GM19452 (cell line): Measurements from ENCODE around the gene CAND2.
"Not testable (repeated sequence)": the region's sequence is repeated elsewhere in the genome, so short reads cannot be mapped to it uniquely, and the experiment has no call there.

ENCODE experiments used
- ATAC-seq: cut with Tn5 transposase; IDR thresholded peaks from one replicate; pipeline ENCODE4 v1.9.1; 2021; ENCODE audit not compliant: unreplicated experiment

CAND2 gene

DNA sequence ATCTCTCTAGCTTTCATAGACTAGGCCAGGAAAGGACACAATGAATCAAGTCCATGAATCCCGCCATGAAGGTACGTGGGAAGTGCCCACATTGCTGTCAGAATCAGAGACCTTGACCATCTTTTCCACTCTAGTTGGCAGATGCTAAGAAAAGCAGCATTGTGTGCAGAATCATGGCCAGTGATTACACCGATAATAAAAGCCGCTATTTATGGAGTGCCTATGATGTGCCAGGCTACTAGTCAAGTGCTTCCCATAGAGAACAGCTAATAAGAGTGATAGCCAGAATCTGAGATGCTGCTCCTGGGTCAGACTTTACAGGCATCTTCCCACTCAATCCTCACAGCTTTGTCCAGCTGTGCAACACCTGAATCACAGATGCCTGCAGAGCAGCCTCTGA, 58.1 kb downstream of the CAND2 start:
- ATAC-seq = no peak

DNA sequence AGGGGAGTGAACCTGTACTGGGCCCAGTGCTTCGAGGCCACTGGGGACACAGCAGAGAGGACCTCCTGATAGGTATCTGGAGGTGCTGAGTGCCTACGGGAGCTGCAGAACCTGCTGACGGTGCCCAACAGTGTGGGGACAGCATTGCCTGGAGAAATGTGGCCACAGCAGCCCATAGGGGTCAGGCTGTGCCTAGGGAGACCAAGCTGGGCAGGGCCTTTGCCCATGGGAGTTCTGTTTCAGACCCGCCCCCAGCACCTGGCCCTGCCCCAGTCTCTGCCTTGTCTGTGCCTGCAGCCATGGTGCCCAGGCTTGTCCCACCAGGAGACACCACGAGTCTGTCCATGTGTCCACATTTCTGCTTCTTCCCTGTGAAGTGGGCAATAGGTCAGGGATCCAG, 60.1 kb downstream of the CAND2 start:
- ATAC-seq = no peak

DNA sequence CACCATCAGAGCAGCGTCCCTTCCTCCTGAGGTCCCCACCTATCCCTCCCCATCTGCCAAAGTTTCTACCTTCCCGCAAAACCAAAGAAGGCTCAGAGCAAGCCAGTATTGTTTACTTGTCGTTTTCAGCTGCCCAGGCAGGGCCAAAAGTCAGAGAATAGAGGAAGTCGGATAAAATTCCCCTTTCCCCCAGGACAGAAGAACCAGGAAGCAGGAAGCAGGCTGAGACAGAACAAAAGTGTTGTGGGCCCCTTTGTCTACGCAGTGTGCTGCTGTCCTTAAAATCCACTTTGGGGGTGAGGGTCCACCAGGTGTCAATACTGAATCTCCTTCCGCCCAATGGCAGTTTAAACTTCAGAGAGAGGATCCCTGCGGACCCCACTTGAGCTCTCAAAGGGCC, 63.4 kb downstream of the CAND2 start:
- ATAC-seq = no peak

DNA sequence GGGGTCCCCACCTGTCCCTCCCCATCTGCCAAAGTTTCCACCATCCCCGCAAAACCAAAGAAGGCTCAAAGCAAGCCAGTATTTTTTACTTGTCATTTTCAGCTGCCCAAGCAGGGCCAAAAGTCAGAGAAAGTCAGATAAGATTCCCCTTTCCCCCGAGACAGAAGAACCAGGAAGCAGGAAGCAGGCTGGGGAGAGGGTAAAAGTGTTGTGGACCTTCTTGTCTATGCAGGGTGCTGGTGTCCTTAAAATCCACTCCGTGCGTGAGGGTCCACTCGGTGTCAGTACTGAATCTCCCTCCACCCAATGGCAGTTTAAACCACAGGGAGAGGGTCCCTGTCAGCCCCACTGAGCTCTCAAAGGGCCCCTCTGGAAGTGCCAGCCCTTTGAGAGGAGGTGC, 65.1 kb downstream of the CAND2 start:
- ATAC-seq = no peak

DNA sequence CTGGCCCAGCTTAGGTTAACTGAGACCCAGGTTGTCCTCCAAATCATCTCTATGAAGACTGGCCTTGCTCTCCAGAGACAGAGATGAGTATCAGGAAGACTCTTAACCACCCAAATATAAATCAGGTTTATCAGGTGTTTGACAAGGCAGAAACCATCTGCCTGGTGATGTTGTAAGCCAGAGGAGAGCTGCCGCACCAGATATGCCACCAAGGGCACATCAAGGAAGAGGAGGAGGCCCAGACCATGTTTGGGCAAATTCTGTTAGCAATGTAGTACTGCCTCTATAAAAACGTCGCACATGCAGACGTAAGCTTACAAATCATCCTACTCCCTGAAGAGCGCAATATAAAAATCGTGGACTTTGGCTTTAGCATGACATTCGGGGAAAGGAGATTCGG, 65.9 kb downstream of the CAND2 start:
- ATAC-seq = no peak

DNA sequence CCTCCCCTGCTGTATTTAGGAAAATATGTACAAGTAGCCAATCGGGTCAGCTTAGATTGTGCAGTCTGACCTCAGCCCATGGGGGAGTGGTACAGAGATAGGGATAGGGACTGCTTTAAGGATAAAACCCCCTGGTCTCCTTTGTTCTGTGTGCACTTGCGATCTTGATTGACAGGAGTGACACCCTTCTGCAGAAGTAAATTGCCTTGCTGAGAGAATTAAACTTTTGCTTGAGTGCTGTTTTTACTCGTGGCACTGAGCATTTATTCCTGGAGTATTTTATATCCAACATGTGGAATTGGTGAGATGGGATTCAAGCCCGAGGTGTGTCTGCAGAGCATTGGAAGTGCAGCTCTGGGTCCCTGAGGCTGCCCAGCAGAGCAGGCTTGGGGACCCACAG, 68.8 kb downstream of the CAND2 start:
- no peak for ATAC-seq

DNA sequence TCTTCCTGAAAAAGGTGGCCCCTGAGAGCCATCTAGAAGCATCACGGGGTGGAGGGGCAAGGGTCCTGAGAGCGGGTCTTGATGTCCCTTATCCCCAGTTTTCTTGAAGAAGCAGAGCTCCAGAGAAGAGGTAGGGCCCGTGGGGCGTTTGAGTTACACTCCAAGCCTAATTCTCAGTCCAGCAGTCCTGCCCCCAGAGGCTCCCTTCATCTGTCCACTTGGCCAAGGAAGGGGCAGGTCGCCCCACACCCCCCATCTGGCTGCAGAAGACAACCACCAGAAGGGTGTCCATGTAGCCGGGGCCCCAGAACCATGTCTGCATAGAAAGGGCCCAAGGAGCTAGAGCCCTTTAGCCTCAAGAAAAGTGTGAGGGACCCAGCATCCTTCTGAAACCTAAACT, 70.4 kb downstream of the CAND2 start:
- ATAC-seq = no peak

DNA sequence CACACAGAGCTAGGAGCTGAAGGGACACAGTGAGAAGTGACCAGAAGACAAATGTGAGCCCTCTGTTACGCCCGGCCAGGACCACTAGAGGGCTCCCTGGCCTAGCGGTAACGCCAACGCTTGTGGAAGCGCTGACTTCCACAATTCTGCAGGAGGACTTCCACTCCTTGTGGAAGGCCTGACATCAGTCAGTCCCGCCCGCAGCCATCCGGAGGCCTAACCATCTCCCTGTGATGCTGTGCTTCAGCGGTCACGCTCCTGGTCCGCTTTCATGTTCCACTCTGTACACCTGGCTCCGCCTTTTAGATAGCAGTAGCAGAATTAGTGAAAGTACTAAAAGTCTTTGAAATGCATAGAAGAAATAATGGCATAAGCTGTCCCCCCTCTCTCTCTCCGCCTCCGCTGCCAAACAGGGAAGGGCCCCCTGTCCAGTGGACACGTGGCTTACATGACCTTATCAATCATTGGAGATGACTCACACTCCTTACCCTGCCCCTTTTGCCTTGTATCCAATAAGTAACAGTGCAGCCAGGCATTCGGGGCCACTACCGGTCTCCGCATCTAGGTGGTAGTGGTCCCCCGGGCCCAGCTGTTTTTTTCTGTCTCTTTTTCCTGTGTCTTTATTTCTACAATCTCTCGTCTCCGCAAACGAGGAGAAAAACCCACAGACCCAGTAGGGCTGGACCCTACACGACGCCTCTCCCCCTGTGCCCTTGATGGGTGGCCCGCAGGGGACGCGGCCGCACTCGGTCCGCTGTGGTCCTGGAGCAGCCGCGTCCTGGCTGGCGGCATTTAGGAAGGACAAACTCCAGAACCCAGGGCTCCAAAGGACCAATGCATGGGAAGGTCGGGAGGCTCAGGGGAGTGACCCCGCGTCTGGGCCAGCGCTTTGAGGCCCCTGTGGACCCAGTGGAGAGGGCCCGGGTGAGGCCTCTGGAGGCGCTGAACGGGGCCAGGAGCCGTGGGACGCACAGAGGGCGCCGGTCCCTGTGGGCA, 71.9 kb downstream of the CAND2 start:
- peak; percentile 64 for ATAC-seq

DNA sequence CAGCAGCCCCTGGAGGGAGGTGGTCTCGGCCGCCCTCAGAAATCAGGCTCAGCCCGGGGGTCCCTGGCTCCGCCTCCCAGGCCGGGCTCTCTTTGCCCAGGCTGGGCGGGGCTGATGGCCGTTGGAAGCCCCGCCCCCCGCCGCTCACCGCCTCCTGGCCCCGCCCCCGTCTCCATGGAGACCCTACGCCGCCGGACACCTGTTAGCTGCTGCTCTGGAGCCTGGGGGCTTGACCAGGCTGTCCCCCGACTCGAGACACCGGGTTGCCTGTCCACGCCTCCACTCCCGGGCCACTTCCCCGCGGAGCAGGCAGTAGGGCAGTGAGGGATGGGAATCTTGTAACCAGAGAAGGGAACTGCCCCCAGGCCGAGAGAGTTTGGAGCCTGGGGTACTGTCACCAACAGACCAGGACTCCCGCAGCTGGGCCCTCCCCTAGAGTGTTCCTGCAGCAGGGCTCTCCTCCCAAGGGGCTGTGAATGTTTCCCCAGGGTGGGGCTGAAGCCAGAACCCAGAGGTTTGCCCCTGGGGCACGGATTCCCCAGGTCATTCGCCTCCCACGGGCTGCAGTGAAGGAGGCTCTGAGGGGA, 72.6 kb downstream of the CAND2 start:
- ATAC-seq = peak; percentile 58

DNA sequence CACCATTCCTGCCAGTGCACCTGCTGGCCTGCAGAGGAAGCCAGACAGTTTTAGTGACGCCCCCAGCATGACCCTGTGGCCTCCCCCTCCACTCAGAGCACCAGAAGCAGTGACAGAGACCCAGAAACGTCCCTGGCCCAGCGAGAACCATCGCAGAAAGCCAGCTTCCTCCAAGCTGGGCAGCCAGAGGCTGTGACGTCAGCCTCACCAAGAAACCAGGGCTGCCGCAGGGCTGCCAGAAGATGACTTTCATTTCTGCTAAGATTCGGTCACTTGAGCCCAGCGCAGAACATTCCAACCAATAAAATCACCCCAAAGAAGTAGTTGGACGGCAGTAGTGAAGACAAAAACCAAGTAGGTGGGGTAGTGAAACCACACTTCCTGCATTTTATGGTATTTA, 74.5 kb downstream of the CAND2 start:
- ATAC-seq = no peak

DNA sequence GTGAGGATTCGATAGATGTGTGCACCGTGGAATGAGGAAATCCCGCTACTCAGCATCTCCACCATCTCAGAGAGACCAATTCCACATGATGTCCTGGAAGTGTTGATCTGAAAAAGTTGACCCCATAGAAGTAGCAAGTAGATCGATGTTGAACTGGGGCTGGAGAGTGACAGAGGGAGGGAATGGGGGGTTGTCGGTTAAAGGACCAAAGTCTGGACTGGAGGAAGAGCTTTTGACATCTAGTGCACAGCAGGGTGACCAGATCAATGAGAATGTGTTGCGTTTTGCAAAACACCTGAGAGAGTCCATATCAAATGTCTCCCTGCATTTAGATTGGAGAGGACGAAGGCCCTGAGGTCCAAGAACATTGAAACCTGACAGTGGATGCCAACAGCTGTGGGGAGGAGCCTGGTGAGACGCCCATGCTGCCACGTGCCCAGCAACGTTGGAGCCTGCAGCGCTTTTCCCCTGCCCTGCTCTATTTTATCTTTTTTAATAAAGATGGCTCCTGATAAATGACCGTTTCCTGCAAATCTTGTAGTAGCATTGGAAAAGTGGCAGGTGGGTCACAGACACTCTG, 75.0 kb downstream of the CAND2 start:
- no peak for ATAC-seq

DNA sequence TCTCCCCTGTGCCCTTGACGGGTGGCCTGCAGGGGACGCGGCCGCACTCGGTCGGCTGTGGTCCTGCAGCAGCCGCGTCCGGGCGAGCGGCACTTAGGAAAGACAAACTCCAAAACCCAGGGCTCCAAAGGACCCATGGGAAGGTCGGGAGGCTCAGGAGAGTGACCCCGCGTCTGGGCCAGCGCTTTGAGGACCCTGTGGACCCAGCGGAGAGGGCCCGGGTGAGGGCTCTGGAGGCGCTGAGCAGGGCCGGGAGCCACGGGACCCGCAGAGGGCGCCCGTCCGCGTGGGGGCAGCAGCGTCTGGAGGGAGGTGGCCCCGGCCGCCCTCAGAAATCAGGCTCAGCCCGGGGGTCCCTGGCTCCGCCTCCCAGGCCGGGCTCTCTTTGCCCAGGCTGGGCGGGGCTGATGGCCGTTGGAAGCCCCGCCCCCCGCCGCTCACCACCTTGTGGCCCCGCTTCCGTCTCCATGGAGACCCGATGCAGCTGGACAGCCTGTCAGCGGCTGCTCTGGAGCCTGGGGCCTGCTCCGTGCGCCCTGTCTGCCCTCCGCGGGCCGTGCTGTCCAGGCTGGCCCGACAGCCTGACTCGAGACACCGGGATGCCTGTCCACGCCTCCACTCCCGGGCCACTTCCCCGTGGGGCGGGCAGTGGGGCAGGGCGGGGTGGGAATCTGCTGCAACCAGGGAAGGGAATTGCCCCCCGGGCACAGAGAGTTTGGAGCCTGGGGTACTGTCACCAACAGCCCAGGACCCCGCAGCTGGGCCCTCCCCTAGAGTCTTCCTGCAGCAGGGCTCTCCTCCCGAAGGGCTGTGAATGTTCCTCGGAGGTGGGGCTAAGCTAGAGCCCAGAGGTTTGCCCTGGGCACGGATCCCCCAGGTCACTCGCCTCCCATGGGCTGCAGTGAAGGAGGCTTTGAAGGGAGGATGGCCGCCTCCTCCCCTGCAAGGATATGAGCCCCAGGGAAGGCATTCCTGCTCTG, 79.7 kb downstream of the CAND2 start:
- ATAC-seq = no peak

DNA sequence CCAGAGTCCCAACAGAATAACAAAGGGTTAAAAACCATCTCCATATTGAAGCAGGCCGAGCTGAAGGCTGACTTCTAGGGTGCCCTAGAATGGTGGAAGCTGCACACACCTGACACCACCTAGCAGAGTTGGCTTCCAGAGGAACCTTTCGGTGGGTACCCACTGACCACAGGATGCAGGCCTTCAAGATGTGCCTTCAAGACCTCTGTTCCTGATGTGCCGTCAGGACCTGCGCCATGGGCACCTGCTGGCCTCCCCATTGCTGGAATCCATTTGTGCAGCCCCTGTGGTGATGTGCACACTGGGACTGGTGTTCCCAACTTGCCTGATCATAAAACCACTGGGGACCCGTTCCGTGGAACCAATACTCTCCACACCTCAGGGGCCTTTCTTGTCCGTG, 80.6 kb downstream of the CAND2 start:
- ATAC-seq = no peak

DNA sequence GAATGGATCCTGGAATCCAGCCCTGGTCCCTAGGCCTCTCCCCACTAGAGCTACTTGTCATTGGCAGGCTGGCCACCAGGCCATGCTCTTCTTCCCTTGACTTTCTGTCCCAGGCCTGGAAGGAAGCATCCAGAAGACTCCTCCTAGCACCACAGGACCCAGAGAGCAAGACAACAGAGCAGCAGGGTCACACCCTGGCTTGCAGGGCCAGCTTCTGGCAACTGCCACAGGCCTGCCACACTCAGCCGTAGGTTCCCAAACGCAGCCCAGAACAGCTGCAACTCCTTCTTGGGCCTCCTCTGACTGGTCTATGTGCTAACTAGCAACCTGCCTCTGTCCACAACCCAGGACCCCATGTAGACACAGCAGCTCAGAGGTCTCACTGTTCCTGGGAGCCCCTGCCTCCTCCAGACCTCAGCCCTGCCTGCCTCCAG, 81.7 kb downstream of the CAND2 start:
- ATAC-seq = no peak

DNA sequence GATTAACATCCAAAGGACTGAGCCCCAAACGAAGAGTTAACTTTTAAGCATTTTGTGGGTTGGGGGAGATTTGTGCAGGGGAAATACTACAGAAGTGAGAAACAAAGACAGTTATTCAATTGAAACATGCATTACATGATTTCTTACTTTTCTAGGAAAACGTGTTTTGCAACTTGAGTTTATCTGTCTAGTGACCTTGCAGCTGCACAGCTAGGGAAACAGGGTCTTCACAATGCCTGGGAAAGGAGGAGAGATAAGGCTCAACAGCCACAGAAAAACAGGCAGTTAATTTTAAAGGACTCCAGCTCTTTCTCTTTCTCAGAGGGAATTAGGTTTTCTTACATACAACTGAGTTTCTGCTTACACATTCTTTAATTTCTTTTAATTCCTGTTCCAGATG, 82.3 kb downstream of the CAND2 start:
- ATAC-seq = not testable (repeated sequence)

DNA sequence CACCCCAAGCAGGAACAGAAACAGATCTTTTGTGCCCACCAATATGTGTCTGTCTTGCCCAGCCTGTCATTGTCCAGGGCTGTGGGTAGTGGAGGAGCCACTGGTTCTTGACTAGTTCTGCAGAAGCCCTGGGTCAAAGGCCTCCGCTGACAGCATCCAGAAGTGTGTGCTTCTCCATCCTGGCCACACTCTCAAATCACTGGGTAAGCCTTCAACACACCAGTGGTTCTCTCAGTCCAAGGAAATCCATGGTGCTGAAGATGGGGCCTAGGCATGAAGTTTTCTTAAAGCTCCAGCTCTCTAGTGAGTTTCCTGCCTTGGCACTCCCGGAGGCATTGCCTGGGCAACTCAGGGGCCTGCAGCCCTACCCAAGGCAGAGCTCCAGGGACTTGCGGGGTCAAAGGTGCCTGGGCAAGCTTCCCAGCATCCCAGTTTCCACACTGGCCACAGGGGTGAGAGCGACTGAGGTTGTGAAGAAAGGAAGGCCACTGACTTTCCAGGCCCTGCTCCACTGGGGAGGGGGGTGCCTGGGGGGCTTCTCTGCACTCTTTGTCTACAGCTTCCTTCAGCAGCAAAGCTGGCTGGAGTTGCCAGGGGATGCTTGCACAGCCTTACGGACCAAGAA, 82.8 kb downstream of the CAND2 start:
- ATAC-seq = no peak

DNA sequence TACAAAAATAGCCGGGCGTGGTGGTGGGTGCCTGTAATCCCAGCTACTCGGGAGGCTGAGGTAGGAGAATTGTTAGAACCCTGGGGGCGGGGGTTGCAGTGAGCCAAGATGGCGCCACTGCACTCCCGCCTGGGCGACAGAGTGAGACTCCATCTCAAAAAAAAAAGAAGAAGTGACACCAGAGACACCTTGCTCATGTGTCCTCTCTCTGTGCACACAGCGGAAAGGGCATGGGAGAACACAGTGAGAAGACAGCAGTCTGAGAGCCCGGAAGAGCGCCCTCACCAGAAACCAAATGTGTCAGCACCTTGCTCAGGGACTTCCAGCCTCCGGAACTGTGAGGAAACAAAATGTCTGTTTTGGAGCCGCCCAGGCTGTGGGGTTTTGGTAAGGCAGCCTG, 85.4 kb downstream of the CAND2 start:
- ATAC-seq = peak; percentile 58

DNA sequence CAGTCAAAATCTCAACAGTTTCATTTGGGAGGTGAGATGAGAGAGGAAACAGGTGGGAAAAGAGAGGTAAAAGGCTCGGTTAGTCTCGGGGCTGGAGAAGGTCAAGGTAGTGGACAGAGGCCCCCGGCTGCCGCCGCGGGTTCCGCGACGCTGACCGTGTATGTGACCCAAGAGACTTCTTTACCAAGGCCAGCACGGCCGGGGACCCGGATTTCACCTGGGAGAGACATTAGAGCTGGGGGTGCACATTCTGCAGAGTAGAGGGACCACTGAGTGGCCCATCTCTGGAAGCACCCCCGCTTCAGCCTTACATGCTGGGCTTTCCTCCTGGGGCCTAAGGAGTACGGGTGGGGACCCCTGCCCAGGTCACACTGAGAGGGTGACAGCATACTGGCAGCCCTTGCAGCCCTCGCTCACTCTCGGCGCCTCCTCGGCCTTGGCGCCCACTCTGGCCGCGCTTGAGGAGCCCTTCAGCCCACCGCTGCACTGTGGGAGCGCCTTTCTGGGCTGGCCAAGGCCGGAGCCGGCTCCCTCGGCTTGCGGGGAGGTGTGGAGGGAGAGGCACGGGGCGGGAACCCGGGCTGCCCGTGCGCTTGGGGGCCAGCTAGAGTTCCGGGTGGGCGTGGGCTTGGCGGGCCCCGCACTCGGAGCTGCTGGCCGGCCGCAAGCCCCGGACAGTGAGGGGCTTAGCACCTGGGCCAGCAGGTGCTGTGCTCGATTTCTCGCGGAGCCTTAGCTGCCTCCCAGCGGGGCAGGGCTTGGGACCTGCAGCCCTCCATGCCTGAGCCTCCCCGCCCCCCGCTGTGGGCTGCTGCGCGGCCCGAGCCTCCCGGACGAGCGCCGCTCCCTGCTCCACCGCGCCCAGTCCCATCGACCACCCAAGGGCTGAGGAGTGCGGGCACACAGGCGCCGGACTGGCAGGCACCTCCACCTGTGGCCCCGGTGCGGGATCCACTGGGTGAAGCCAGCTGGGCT, 86.1 kb downstream of the CAND2 start:
- ATAC-seq = no peak

DNA sequence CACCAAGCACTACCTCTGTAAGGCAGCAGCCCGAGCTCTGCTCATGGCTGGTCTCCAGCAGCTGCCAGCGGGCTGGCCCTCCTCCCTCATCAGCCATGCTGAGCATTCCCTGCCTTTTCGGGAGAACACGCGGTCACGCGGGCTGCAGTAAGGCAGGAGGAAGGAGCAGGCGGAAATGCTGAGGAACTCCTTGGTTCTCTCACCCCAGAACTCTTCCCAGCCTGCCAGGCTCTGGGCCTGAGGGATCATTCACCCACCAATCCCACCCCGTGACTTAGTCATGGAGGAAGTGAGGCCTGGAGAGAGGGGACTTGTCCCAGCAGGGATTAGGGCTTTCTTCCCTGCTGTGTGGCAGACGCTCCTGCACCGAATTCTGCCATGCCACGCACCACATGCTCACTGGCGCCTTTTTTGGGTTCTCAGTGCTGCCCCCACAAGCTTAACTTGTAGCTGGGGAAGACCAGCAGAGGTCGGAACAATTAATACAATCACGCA, 87.8 kb downstream of the CAND2 start:
- no peak for ATAC-seq
